Activated T-cell treated with anti-CD3 and anti-CD28 coated beads, Interleukin-2, amount 50 U/mL, for 72 hours (primary cell): ENCODE measurements around the gene CPEB1. TPM values are rescaled to one million over a fixed set of nuclear protein-coding genes. Genes with fewer than 3 reads are reported as not detected.
"Not testable (repeated sequence)": the region's sequence is repeated elsewhere in the genome, so short reads cannot be mapped to it uniquely, and the experiment has no call there.

Experiments used
- ATAC-seq, 2 donors: fragments of 150-1000 bp; cut with Tn5 transposase; replicated peaks in 1 of 2; 2 replicates each; pipeline ENCODE4 v1.10.0; 2021; ENCODE audit warnings: moderate library complexity in 2 of 2, mild to moderate bottlenecking in 1 of 2
- DNase-seq, 2 donors: peaks; one replicate each; pipeline ENCODE4 v3.0.0; 2021 to 2022; ENCODE audit warnings: mixed read lengths in 1 of 2
- H3K27ac Mint-ChIP-seq: one replicate; pipeline ENCODE4 v1.8.0; 2022; ENCODE audit warnings: mild to moderate bottlenecking, moderate library complexity, mixed read lengths
- H3K27me3 Mint-ChIP-seq: one replicate; pipeline ENCODE4 v1.8.0; 2022; ENCODE audit warnings: low read depth, mixed read lengths
- H3K36me3 Mint-ChIP-seq, 2 donors: one replicate each; pipeline ENCODE4 v1.8.0; 2022; ENCODE audit warnings: mixed read lengths in 2 of 2, mild to moderate bottlenecking in 1 of 2; ENCODE audit not compliant: insufficient read depth in 2 of 2
- H3K4me1 Mint-ChIP-seq: one replicate; pipeline ENCODE4 v1.8.0; 2022; ENCODE audit warnings: low read depth, mixed read lengths
- H3K4me3 Mint-ChIP-seq, 2 donors: one replicate each; pipeline ENCODE4 v1.8.0; 2022; ENCODE audit warnings: mild to moderate bottlenecking in 2 of 2, mixed read lengths in 2 of 2, moderate library complexity in 2 of 2
- H3K9me3 Mint-ChIP-seq, 2 donors: one replicate each; pipeline ENCODE4 v1.8.0; 2022; ENCODE audit warnings: mixed read lengths in 2 of 2
- total RNA-seq, 2 donors: library from RNA; stranded (reverse); gene quantifications; one replicate each; pipeline ENCODE4 v1.2.3, GENCODE V29; 2022

Gene CPEB1
- total RNA-seq, 2 donors from 2014 or later, result 0.48 to 1.1 TPM

GRCh38 chr15:82544431-82544830, 102.7 kb downstream of the CPEB1 start:
- no peak overlapping the region for H3K4me3 Mint-ChIP-seq
- DNase-seq (no peak), ATAC-seq (no peak)
- no peaks in the 10 kb centered on the region for H3K27me3 Mint-ChIP-seq
- peaks cover 2 to 5% of the 10 kb centered on the region in 2 donors for H3K36me3 Mint-ChIP-seq
- H3K27ac Mint-ChIP-seq, result no peak overlapping the region
- peaks cover 13% of the 10 kb centered on the region for H3K4me1 Mint-ChIP-seq
- no peaks in the 10 kb centered on the region for H3K9me3 Mint-ChIP-seq

- peaks cover 11 to 18% of the 10 kb centered on the region in 2 donors for H3K36me3 Mint-ChIP-seq
- no peaks in the 10 kb centered on the region for H3K27me3 Mint-ChIP-seq
- ATAC-seq (no peak), DNase-seq (no peak)
- H3K9me3 Mint-ChIP-seq, result no peaks in the 10 kb centered on the region
- H3K27ac Mint-ChIP-seq, result no peak overlapping the region
- peaks cover 19% of the 10 kb centered on the region for H3K4me1 Mint-ChIP-seq
- H3K4me3 Mint-ChIP-seq, result no peak overlapping the region
Observed at GRCh38 chr15:82543160-82543559, 104.0 kb downstream of the CPEB1 start.

GRCh38 chr15:82540984-82541431, 106.2 kb downstream of the CPEB1 start:
- H3K36me3 Mint-ChIP-seq, result peaks cover 25 to 37% of the 10 kb centered on the region in 2 donors
- peak overlapping the region; percentile 95 for H3K27ac Mint-ChIP-seq
- no peak for ATAC-seq

GRCh38 chr15:82540055-82540983, 106.8 kb downstream of the CPEB1 start, which contains the start of gene RPS17:
Gene RPS17 (minus strand): TSS chr15:82540457. CDS start chr15:82540428, 29 bp downstream.
- ATAC-seq (peak; percentile 93 to 94), DNase-seq (peak; percentile 98 to 100)
- Mint-ChIP-seq H3K27ac (peak within 1 kb of the TSS; percentile 95), H3K36me3 (peaks cover 25 to 39% of the 10 kb centered on the region in 2 donors), H3K4me3 (peak within 1 kb of the TSS; percentile 94 to 95), H3K4me1 (peaks cover 47% of the 10 kb centered on the region), H3K27me3 (no peaks in the 10 kb centered on the region), H3K9me3 (no peaks in the 10 kb centered on the region)

More at GRCh38 chr15:82540984-82541431, 106.2 kb downstream of the CPEB1 start:
- Mint-ChIP-seq H3K4me3 (peak overlapping the region; percentile 94 to 95), H3K9me3 (no peaks in the 10 kb centered on the region), H3K27me3 (no peaks in the 10 kb centered on the region), H3K4me1 (peaks cover 41% of the 10 kb centered on the region)
- no peak for DNase-seq

- Mint-ChIP-seq H3K27ac (peak overlapping the region; percentile 94), H3K4me1 (peaks cover 48% of the 10 kb centered on the region), H3K9me3 (no peaks in the 10 kb centered on the region), H3K36me3 (peaks cover 26 to 39% of the 10 kb centered on the region in 2 donors), H3K27me3 (no peaks in the 10 kb centered on the region), H3K4me3 (peak overlapping the region; percentile 94 to 95)
- ATAC-seq (no peak), DNase-seq (no peak)
Observed at GRCh38 chr15:82539691-82540054, 107.5 kb downstream of the CPEB1 start.

GRCh38 chr15:82538961-82539690, 108.0 kb downstream of the CPEB1 start:
- ATAC-seq (no peak), DNase-seq (no peak)
- Mint-ChIP-seq H3K4me3 (peak overlapping the region; percentile 94 to 95), H3K27me3 (no peaks in the 10 kb centered on the region), H3K4me1 (peaks cover 53% of the 10 kb centered on the region), H3K36me3 (peaks cover 29 to 45% of the 10 kb centered on the region in 2 donors), H3K27ac (peak overlapping the region; percentile 94), H3K9me3 (no peaks in the 10 kb centered on the region)

- Mint-ChIP-seq H3K4me3 (peak overlapping the region; percentile 94 to 95), H3K4me1 (peaks cover 51% of the 10 kb centered on the region), H3K36me3 (peaks cover 29 to 49% of the 10 kb centered on the region in 2 donors), H3K27ac (peak overlapping the region; percentile 94), H3K27me3 (no peaks in the 10 kb centered on the region), H3K9me3 (no peaks in the 10 kb centered on the region)
- DNase-seq (no peak), ATAC-seq (peak; percentile 11 to 22)
Observed at GRCh38 chr15:82537351-82537908, 109.7 kb downstream of the CPEB1 start.

DNA sequence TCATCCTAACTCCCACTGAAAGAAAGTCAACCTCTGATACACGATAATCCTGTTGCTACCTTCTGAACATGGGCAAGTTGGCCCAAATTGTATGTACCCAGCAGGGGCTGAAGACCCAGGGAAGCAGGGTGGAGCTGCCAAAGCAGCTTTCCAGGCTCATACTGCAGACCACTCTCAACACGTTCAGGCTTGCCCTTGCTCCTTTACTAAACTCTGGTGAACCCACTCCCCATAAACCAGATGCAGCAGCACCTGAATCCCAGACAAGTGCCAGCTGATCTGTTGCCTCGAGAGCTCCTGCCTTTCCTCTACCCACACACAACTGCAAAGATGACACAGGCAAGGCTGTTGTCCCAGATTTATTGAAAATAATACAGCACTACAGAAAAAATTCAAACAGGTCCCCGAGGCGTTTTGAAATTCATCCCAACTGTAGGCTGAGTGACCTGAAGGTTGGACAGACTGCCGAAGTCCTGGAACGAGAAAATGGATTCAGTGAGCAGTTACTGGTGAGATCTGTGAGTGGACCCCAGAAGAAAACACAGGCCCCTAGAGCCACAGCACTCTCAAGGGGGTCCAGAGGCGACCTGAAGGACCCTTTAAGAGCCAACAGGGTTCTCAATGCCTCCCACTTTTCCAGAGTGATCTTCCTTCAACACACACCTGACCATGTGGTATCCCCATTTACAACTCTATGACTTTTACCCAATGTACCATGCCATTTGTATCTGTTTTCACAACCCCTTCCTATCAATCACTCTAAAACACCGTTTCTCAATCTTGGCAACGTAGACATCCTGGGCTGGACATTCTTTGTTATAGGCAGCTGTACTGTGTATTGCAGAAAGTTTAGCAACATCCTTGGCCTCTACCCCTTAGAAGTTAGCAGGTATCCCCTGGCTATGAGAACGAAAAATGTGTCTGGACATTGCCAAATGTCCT, 110.5 kb downstream of the CPEB1 start:
- H3K27me3 Mint-ChIP-seq, result no peaks in the 10 kb centered on the region

DNA sequence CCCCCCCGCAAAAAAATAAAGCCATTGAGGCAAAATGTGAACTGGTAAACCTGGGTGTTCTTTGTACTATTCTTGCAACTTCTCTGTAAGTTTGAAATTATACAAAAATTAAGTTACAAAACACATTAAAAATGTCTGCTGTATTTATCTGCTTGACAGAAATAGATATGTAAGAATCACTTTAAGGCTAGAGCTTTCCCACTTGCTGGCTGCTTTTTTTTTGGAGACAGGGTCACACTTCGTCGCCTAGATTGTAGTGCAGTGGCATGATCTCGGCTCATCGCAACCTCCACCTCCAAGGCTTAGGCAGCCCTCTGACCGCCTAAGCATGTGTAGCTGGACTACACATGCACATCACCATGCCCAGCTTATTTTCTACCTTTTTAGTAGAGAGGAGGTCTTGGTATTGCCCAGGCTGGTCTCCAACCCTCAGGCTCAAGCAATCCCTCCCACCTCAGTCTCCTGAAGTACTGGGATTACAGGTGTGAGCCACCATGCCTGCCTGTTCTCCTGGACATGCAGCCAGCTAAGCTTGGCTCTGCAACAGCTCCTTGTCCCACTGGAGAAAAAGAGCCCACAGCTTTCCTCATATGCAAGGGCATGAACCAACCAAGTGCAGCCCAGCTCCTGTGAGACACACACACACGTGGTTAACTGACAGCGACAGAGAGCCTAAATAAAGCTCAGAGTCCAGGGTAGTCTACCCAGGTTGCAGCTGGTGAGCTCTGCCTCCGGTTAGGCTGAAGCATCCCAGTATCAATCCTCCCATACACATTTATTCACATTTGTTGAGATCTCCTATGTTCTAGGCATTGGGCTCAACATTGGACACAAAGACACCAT, 111.4 kb downstream of the CPEB1 start:
- peak overlapping the region in 1 of 2 donors; percentile 31 for H3K4me3 Mint-ChIP-seq
- peaks cover 54% of the 10 kb centered on the region for H3K4me1 Mint-ChIP-seq
- peak overlapping the region; percentile 70 for H3K27ac Mint-ChIP-seq
- H3K36me3 Mint-ChIP-seq, result peaks cover 29 to 49% of the 10 kb centered on the region in 2 donors
- ATAC-seq, result no peak
- no peaks in the 10 kb centered on the region for H3K27me3 Mint-ChIP-seq
- no peaks in the 10 kb centered on the region for H3K9me3 Mint-ChIP-seq
- no peak for DNase-seq

More for the DNA sequence above, 110.5 kb downstream of the CPEB1 start:
- ATAC-seq, result no peak
- Mint-ChIP-seq H3K4me3 (peak overlapping the region; percentile 94 to 95), H3K36me3 (peaks cover 29 to 49% of the 10 kb centered on the region in 2 donors), H3K9me3 (no peaks in the 10 kb centered on the region), H3K27ac (peak overlapping the region; percentile 94), H3K4me1 (peaks cover 51% of the 10 kb centered on the region)
- no peak for DNase-seq

DNA sequence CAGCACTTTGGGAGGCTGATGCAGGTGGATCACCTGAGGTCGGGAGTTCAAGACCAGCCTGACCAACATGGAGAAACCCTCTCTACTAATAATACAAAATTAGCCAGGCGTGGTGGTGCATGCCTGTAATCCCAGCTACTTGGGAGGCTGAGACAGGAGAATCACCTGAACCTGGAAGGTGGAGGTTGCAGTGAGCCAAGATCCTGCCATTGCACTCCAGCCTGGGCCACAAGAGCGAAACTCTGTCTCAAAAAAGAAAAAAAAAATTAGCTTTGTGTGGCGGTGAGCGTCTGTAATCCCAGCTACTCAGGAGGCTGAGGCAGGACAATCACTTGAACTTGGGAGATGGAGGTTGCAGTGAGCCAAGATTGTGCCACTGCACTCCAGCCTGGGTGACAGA, 112.0 kb downstream of the CPEB1 start:
- DNase-seq, H3K4me3 Mint-ChIP-seq, ATAC-seq, H3K9me3 Mint-ChIP-seq, H3K27me3 Mint-ChIP-seq, H3K27ac Mint-ChIP-seq: not testable (repeated sequence)
- Mint-ChIP-seq H3K36me3 (peaks cover 29 to 48% of the 10 kb centered on the region in 2 donors), H3K4me1 (peaks cover 55% of the 10 kb centered on the region)

GRCh38 chr15:82534457-82534861, 112.7 kb downstream of the CPEB1 start:
- peak in 1 of 2 donors; percentile 0 for ATAC-seq
- H3K4me3 Mint-ChIP-seq, result peak overlapping the region in 1 of 2 donors; percentile 32
- H3K4me1 Mint-ChIP-seq, result peaks cover 55% of the 10 kb centered on the region
- peak overlapping the region; percentile 96 for H3K27ac Mint-ChIP-seq
- DNase-seq, H3K27me3 Mint-ChIP-seq, H3K9me3 Mint-ChIP-seq: not testable (repeated sequence)
- H3K36me3 Mint-ChIP-seq, result peaks cover 27 to 44% of the 10 kb centered on the region in 2 donors
